Naive thymus-derived CD4-positive, alpha-beta T cell (primary cell): Measurements from ENCODE around the gene ZNF428. TPM values are rescaled to one million over a fixed set of nuclear protein-coding genes. Genes with fewer than 3 reads are reported as not detected.

Experiments used
- ATAC-seq: fragments of 150-1000 bp; cut with Tn5 transposase; 2 replicates; pipeline ENCODE4 v1.10.0; 2021; ENCODE audit warnings: mild to moderate bottlenecking, moderate library complexity
- CTCF ChIA-PET: fragments of 350-600 bp; sonication (Branson Sonifier 250); formaldehyde crosslinking; loops from one replicate; lab custom pipeline; 2021; ENCODE audit warnings: antibody characterized with exemption; lab: Charles Lee
- POLR2A ChIA-PET: fragments of 350-600 bp; sonication (Branson Sonifier 250); formaldehyde crosslinking; loops from one replicate; lab custom pipeline; 2021; ENCODE audit warnings: antibody characterized with exemption, inconsistent platforms; lab: Charles Lee
- DNase-seq, 9 donors: peaks; one replicate each; pipeline versions ENCODE4 v3.0.0 to v3.0.0-alpha.2; 2020 to 2022; ENCODE audit warnings: mixed read lengths in 1 of 9
- H3K27ac ChIP-seq: one replicate; pipeline ENCODE4 v1.7.0; 2013; ENCODE audit warnings: mild to moderate bottlenecking, low read depth, low read length, moderate library complexity
- H3K27me3 ChIP-seq, 2 donors: one replicate each; pipeline ENCODE4 v1.7.0; 2013; ENCODE audit warnings: low read length in 2 of 2, mild to moderate bottlenecking in 2 of 2, moderate library complexity in 2 of 2; ENCODE audit not compliant: control insufficient read depth in 2 of 2, insufficient read depth in 2 of 2
- H3K36me3 ChIP-seq, 3 experiments: 1 replicate in 2 of 3; 2 replicates in 1 of 3; pipeline ENCODE4 v1.7.0; 2013; ENCODE audit warnings: low read length in 3 of 3, mild to moderate bottlenecking in 3 of 3, moderate library complexity in 1 of 3; ENCODE audit not compliant: insufficient read depth in 3 of 3, control insufficient read depth in 2 of 3
- H3K4me1 ChIP-seq, 2 donors: one replicate each; pipeline ENCODE4 v1.7.0; 2013; ENCODE audit warnings: low read length in 2 of 2, mild to moderate bottlenecking in 2 of 2, moderate library complexity in 1 of 2; ENCODE audit not compliant: control insufficient read depth in 2 of 2, insufficient read depth in 2 of 2
- H3K4me3 ChIP-seq: 2 replicates; pipeline ENCODE4 v1.7.0; 2013; ENCODE audit warnings: mild to moderate bottlenecking, low read length
- H3K9me3 ChIP-seq, 3 experiments: 1 replicate in 2 of 3; 2 replicates in 1 of 3; pipeline ENCODE4 v1.7.0; 2013; ENCODE audit warnings: low read length in 3 of 3; ENCODE audit not compliant: control insufficient read depth in 2 of 3
- H3K27ac Mint-ChIP-seq, 9 donors: one replicate each; pipeline ENCODE4 v1.8.0; 2020 to 2022; ENCODE audit warnings: mixed read lengths in 9 of 9, mild to moderate bottlenecking in 8 of 9, moderate library complexity in 5 of 9, inconsistent platforms in 2 of 9
- H3K27me3 Mint-ChIP-seq, 5 donors: one replicate each; pipeline ENCODE4 v1.8.0; 2021 to 2022; ENCODE audit warnings: mixed read lengths in 5 of 5, mild to moderate bottlenecking in 1 of 5
- H3K36me3 Mint-ChIP-seq, 5 donors: one replicate each; pipeline ENCODE4 v1.8.0; 2020 to 2022; ENCODE audit warnings: mixed read lengths in 5 of 5, mild to moderate bottlenecking in 3 of 5, inconsistent platforms in 1 of 5
- H3K4me1 Mint-ChIP-seq, 7 donors: one replicate each; pipeline ENCODE4 v1.8.0; 2020 to 2022; ENCODE audit warnings: mixed read lengths in 7 of 7, mild to moderate bottlenecking in 3 of 7, inconsistent platforms in 1 of 7
- H3K4me3 Mint-ChIP-seq, 10 donors: one replicate each; pipeline ENCODE4 v1.8.0; 2020 to 2022; ENCODE audit warnings: mild to moderate bottlenecking in 10 of 10, mixed read lengths in 10 of 10, moderate library complexity in 6 of 10, inconsistent platforms in 2 of 10
- H3K9me3 Mint-ChIP-seq, 11 donors: one replicate each; pipeline ENCODE4 v1.8.0; 2020 to 2022; ENCODE audit warnings: mixed read lengths in 11 of 11, mild to moderate bottlenecking in 4 of 11, inconsistent platforms in 1 of 11, moderate library complexity in 1 of 11
- intact Hi-C, 2 donors: fragments of 100-400 bp; cut with micrococcal nuclease; formaldehyde crosslinking; loops; one replicate each; pipeline ENCODE4 v1.15.1; 2023
- polyA plus RNA-seq, 2 donors: library from polyadenylated mRNA; unstranded; fragments of 300-500 nt; fragmentation: Illumina TruSeq; gene quantifications; one replicate each; pipeline ENCODE4 v1.2.3, GENCODE V29; 2021
- total RNA-seq, 6 experiments: library from RNA in 5 of 6; stranded (reverse) in 5 of 6; gene quantifications; 1 replicate in 5 of 6; 2 replicates in 1 of 6; pipeline ENCODE4 v1.2.3 and lab custom pipeline; 2021 to 2026

ZNF428 gene
- total and polyA plus RNA-seq, 7 experiments from 2014 or later: 13.1 to 29.1 (median 25.5) TPM

- peaks cover 8 to 25% of the 10 kb centered on the region in 2 donors for H3K4me1 ChIP-seq
- no peaks in the 10 kb centered on the region for H3K27me3 ChIP-seq
- H3K36me3 ChIP-seq: no peaks in the 10 kb centered on the region
- H3K4me3 ChIP-seq: no peak overlapping the region
- H3K27ac ChIP-seq: no peak overlapping the region
- Mint-ChIP-seq H3K4me1 (peaks cover 21 to 33% (median 29%) of the 10 kb centered on the region in 7 donors), H3K27ac (no peak overlapping the region), H3K27me3 (no peaks in the 10 kb centered on the region), H3K36me3 (peaks cover 6 to 59% (median 23%) of the 10 kb centered on the region in 5 donors), H3K4me3 (no peak overlapping the region), H3K9me3 (peaks cover 0 to 16% (median 6%) of the 10 kb centered on the region in 11 donors)
- intact Hi-C loops: no loop called here
- H3K9me3 ChIP-seq: no peaks in the 10 kb centered on the region
- DNase-seq (no peak), ATAC-seq (no peak)
- CTCF ChIA-PET: no interaction called here
- POLR2A ChIA-PET: interaction anchor here (0.6 kb wide), 2 partner anchors 9 kb away, joined by 3 to 4 read pairs; no protein-coding TSS in a partner anchor
Measured at GRCh38 chr19:43662487-43662886, 43.1 kb upstream of the ZNF428 start.

GRCh38 chr19:43660971-43661360 lies 41.5 kb upstream of the ZNF428 start:
- intact Hi-C loops: no loop called here

GRCh38 chr19:43660301-43660970 lies 41.0 kb upstream of the ZNF428 start:
- Mint-ChIP-seq H3K27ac (no peak overlapping the region), H3K27me3 (no peaks in the 10 kb centered on the region)

More at GRCh38 chr19:43660971-43661360, 41.5 kb upstream of the ZNF428 start:
- no peaks in the 10 kb centered on the region for H3K9me3 ChIP-seq
- ChIA-PET POLR2A (no interaction called here), CTCF (no interaction called here)
- Mint-ChIP-seq H3K27ac (no peak overlapping the region), H3K27me3 (no peaks in the 10 kb centered on the region), H3K4me1 (peaks cover 18 to 26% (median 23%) of the 10 kb centered on the region in 7 donors), H3K9me3 (peaks cover 0 to 16% (median 6%) of the 10 kb centered on the region in 11 donors), H3K4me3 (no peak overlapping the region), H3K36me3 (peaks cover 6 to 61% (median 28%) of the 10 kb centered on the region in 5 donors)
- H3K4me3 ChIP-seq: no peak overlapping the region
- H3K36me3 ChIP-seq: no peaks in the 10 kb centered on the region
- H3K27me3 ChIP-seq: no peaks in the 10 kb centered on the region
- peaks cover 7 to 22% of the 10 kb centered on the region in 2 donors for H3K4me1 ChIP-seq
- H3K27ac ChIP-seq: no peak overlapping the region
- ATAC-seq (no peak), DNase-seq (no peak)

GRCh38 chr19:43658494-43658893 lies 39.1 kb upstream of the ZNF428 start:
- ATAC-seq (no peak), DNase-seq (peak in 1 of 9 donors; percentile 2)
- Histone ChIP-seq H3K4me3 (no peak overlapping the region), H3K9me3 (no peaks in the 10 kb centered on the region), H3K27me3 (no peaks in the 10 kb centered on the region), H3K27ac (no peak overlapping the region), H3K4me1 (peaks cover 0 to 4% of the 10 kb centered on the region in 2 donors), H3K36me3 (peaks cover 0 to 6% (median 0%) of the 10 kb centered on the region in 3 experiments)
- peaks cover 13 to 60% (median 39%) of the 10 kb centered on the region in 5 donors for H3K36me3 Mint-ChIP-seq
- CTCF ChIA-PET: no interaction called here
- H3K4me1 Mint-ChIP-seq: peaks cover 2 to 6% (median 4%) of the 10 kb centered on the region in 7 donors
- POLR2A ChIA-PET: no interaction called here
- no peaks in the 10 kb centered on the region for H3K27me3 Mint-ChIP-seq
- peaks cover 0 to 16% (median 6%) of the 10 kb centered on the region in 11 donors for H3K9me3 Mint-ChIP-seq
- intact Hi-C loops: no loop called here
- H3K27ac Mint-ChIP-seq: no peak overlapping the region
- H3K4me3 Mint-ChIP-seq: no peak overlapping the region

More at GRCh38 chr19:43660301-43660970, 41.0 kb upstream of the ZNF428 start:
- ATAC-seq: no peak
- no peaks in the 10 kb centered on the region for H3K9me3 ChIP-seq
- no peak for DNase-seq
- H3K27me3 ChIP-seq: no peaks in the 10 kb centered on the region
- peaks cover 0 to 16% (median 6%) of the 10 kb centered on the region in 11 donors for H3K9me3 Mint-ChIP-seq
- peaks cover 0 to 4% (median 0%) of the 10 kb centered on the region in 3 experiments for H3K36me3 ChIP-seq
- H3K4me3 ChIP-seq: no peak overlapping the region
- no peak overlapping the region for H3K4me3 Mint-ChIP-seq
- H3K27ac ChIP-seq: no peak overlapping the region
- ChIA-PET CTCF (no interaction called here), POLR2A (no interaction called here)
- intact Hi-C loops: no loop called here
- H3K36me3 Mint-ChIP-seq: peaks cover 11 to 65% (median 32%) of the 10 kb centered on the region in 5 donors
- H3K4me1 Mint-ChIP-seq: peaks cover 18 to 25% (median 23%) of the 10 kb centered on the region in 7 donors
- peaks cover 7 to 22% of the 10 kb centered on the region in 2 donors for H3K4me1 ChIP-seq

- CTCF ChIA-PET: no interaction called here
- peak in 1 of 9 donors; percentile 1 for DNase-seq
- intact Hi-C loops: no loop called here
- Mint-ChIP-seq H3K36me3 (peaks cover 13 to 62% (median 43%) of the 10 kb centered on the region in 5 donors), H3K4me3 (no peak overlapping the region), H3K27ac (no peak overlapping the region), H3K4me1 (peaks cover 0 to 3% (median 0%) of the 10 kb centered on the region in 7 donors), H3K27me3 (no peaks in the 10 kb centered on the region), H3K9me3 (peaks cover 0 to 16% (median 6%) of the 10 kb centered on the region in 11 donors)
- Histone ChIP-seq H3K27me3 (no peaks in the 10 kb centered on the region), H3K4me3 (no peak overlapping the region), H3K36me3 (peaks cover 0 to 6% (median 0%) of the 10 kb centered on the region in 3 experiments), H3K4me1 (no peaks in the 10 kb centered on the region), H3K27ac (no peak overlapping the region), H3K9me3 (no peaks in the 10 kb centered on the region)
- peak; percentile 23 for ATAC-seq
- POLR2A ChIA-PET: no interaction called here
Measured at GRCh38 chr19:43658001-43658400, 38.6 kb upstream of the ZNF428 start.

GRCh38 chr19:43656436-43656835 lies 37.0 kb upstream of the ZNF428 start:
- H3K36me3 ChIP-seq: peaks cover 0 to 6% (median 0%) of the 10 kb centered on the region in 3 experiments
- ChIA-PET CTCF (no interaction called here), POLR2A (no interaction called here)
- no peak overlapping the region for H3K4me3 ChIP-seq
- no peaks in the 10 kb centered on the region for H3K4me1 ChIP-seq
- Mint-ChIP-seq H3K4me1 (peaks cover 0 to 5% (median 0%) of the 10 kb centered on the region in 7 donors), H3K4me3 (no peak overlapping the region), H3K27ac (no peak overlapping the region), H3K27me3 (no peaks in the 10 kb centered on the region), H3K9me3 (peaks cover 0 to 16% (median 6%) of the 10 kb centered on the region in 11 donors), H3K36me3 (peaks cover 13 to 61% (median 43%) of the 10 kb centered on the region in 5 donors)
- DNase-seq (no peak), ATAC-seq (peak; percentile 10)
- H3K27ac ChIP-seq: no peak overlapping the region
- no peaks in the 10 kb centered on the region for H3K9me3 ChIP-seq
- intact Hi-C loops: no loop called here
- no peaks in the 10 kb centered on the region for H3K27me3 ChIP-seq
